ENCODE results near the gene CDH13. TPM values are rescaled to one million over a fixed set of nuclear protein-coding genes. Genes with fewer than 3 reads are reported as not detected.

CDH13 gene
- total and polyA plus RNA-seq, 2 of the 8 experiments (the other 6 are each of a cell fraction or from before 2014, with no cell fraction given), result 2.3 to 2.4 TPM

DNA sequence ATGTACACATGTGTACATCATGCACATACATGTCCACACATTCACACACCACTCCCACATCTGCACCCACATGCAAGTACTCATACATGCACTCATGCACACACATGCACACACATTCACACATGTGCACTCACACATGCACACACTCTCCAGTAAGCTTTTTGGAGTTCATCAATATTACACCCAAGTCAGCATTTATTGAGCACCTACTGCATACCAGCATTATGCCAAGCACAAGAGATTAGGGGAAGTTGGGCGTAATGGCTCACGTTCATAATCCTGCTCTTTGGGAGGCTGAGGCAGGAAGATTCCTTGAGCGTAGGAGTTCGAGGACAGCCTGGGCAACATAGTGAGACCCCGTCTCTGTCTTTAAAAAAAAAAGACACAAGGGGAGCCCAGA is 1093.4 kb downstream of the CDH13 start:
- no peak overlapping the region for H3K14ac ChIP-seq (ENCODE audit: insufficient read length)
- H3K79me2 ChIP-seq (ENCODE audit: control insufficient read depth in 1 of 2, insufficient read depth in 2 of 2, low read length in 2 of 2), result no peaks in the 10 kb centered on the region
- no peak for FAIRE-seq
- H2AFZ ChIP-seq (ENCODE audit: low read length), result no peak overlapping the region
- H2BK20ac ChIP-seq (ENCODE audit: low read length), result no peak overlapping the region
- H2BK120ac ChIP-seq (replicated peaks; ENCODE audit: low read depth, low read length), result no peak overlapping the region
- H2BK15ac ChIP-seq (ENCODE audit: low read length), result no peak overlapping the region
- H3K9me3 ChIP-seq (ENCODE audit: insufficient read depth in 2 of 2, low read depth in 1 of 2, low read length in 1 of 2), result no peaks in the 10 kb centered on the region
- H3K4me1 ChIP-seq (replicated peaks in 1 of 4; ENCODE audit: control insufficient read depth in 3 of 4, insufficient read depth in 4 of 4, low read length in 3 of 4), result no peaks in the 10 kb centered on the region
- H3K4me2 ChIP-seq (ENCODE audit: insufficient read depth in 1 of 2, low read depth in 2 of 2, low read length in 2 of 2), result no peak overlapping the region
- WGBS, 2 experiments (ENCODE audit: extremely low coverage in 1 of 2, insufficient coverage in 1 of 2, insufficient read length in 1 of 2, insufficient replicate concordance in 2 of 2, low coverage in 1 of 2, low lambda C conversion rate in 2 of 2, missing lambda C conversion rate in 1 of 2), result 89% methylated on average over 5 of the region's 5 CpGs; no CpG with 5 or more reads in 1 of the 2 experiments
- DNase-seq (ENCODE audit: low read depth in 1 of 2, low spot score in 2 of 2), result no peak
- H3K9ac ChIP-seq (replicated peaks in 1 of 4; ENCODE audit: extremely low read depth in 1 of 4, low read depth in 3 of 4, low read length in 3 of 4), result no peak overlapping the region; a peak in 1 of 7 replicates
- no peaks in the 10 kb centered on the region for H3K36me3 ChIP-seq (ENCODE audit: control insufficient read depth in 2 of 4, insufficient read depth in 4 of 4, low read length in 3 of 4)
- H3K23me2 ChIP-seq (ENCODE audit: low read depth, low read length), result peaks cover 2% of the 10 kb centered on the region; the same call in 1 of the 2 replicates
- no peak overlapping the region for H3K4me3 ChIP-seq (ENCODE audit: extremely low read depth in 1 of 4, insufficient read depth in 2 of 4, low read depth in 3 of 4, low read length in 4 of 4)
- H3K27me3 ChIP-seq (replicated peaks in 1 of 4; ENCODE audit: control insufficient read depth in 3 of 4, extremely low read depth in 1 of 4, insufficient read depth in 3 of 4, low read length in 3 of 4), result no peaks in the 10 kb centered on the region
- no peak overlapping the region for H3K27ac ChIP-seq (ENCODE audit: low read depth, low read length)
- H4K91ac ChIP-seq (replicated peaks; ENCODE audit: insufficient read length, low read length), result peak overlapping the region; percentile 25
- ChIA-PET POLR2A (ENCODE audit: partially characterized antibody) (no interaction called here), CTCF (ENCODE audit: partially characterized antibody) (interaction anchor here (1.0 kb wide), 1 partner anchor 12 kb away, joined by 3 read pairs; no protein-coding TSS in a partner anchor)
- H3K79me1 ChIP-seq (ENCODE audit: low read depth, low read length), result no peaks in the 10 kb centered on the region
- no peak overlapping the region for H2BK5ac ChIP-seq (ENCODE audit: low read depth, low read length)
- H4K5ac ChIP-seq (ENCODE audit: insufficient read length, low read depth, low read length), result no peak overlapping the region
- H3K18ac ChIP-seq (ENCODE audit: extremely low read depth, low read length), result no peak overlapping the region
- H2AK5ac ChIP-seq (ENCODE audit: low read depth, low read length), result peak overlapping the region; percentile 70; the same call in 1 of the 2 replicates
- H3K23ac ChIP-seq (ENCODE audit: insufficient read length), result no peak overlapping the region
- no peaks in the 10 kb centered on the region for H4K20me1 ChIP-seq (replicated peaks in 1 of 2; ENCODE audit: control insufficient read depth in 1 of 2, insufficient read depth in 2 of 2, low read length in 2 of 2)
- no peak overlapping the region; the same call in 1 of the 2 replicates for H4K8ac ChIP-seq (ENCODE audit: extremely low read depth, insufficient read depth, low read length)
- no peak overlapping the region for H3K56ac ChIP-seq (replicated peaks; ENCODE audit: insufficient read length, low read depth, low read length)
- H2BK12ac ChIP-seq (ENCODE audit: low read depth, low read length), result no peak overlapping the region
- no peak overlapping the region for H3K4ac ChIP-seq (replicated peaks; ENCODE audit: insufficient read length, low read depth, low read length)
- no peak for TF ChIP-seq TAF1 (IDR thresholded peaks at IDR 0.05; ENCODE audit: low read depth, low read length)
- no peak for TF ChIP-seq SRF (IDR thresholded peaks at IDR 0.05; ENCODE audit: low read depth, low read length)
- no peak for TF ChIP-seq SP1 (IDR thresholded peaks at IDR 0.05; ENCODE audit: low read depth, low read length)
- TF ChIP-seq, protein P1, sequence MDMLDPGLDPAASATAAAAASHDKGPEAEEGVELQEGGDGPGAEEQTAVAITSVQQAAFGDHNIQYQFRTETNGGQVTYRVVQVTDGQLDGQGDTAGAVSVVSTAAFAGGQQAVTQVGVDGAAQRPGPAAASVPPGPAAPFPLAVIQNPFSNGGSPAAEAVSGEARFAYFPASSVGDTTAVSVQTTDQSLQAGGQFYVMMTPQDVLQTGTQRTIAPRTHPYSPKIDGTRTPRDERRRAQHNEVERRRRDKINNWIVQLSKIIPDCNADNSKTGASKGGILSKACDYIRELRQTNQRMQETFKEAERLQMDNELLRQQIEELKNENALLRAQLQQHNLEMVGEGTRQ (IDR thresholded peaks at IDR 0.05; ENCODE audit: low read length), result no peak
